Measurements from ENCODE around the gene MAD2L2.

DNA sequence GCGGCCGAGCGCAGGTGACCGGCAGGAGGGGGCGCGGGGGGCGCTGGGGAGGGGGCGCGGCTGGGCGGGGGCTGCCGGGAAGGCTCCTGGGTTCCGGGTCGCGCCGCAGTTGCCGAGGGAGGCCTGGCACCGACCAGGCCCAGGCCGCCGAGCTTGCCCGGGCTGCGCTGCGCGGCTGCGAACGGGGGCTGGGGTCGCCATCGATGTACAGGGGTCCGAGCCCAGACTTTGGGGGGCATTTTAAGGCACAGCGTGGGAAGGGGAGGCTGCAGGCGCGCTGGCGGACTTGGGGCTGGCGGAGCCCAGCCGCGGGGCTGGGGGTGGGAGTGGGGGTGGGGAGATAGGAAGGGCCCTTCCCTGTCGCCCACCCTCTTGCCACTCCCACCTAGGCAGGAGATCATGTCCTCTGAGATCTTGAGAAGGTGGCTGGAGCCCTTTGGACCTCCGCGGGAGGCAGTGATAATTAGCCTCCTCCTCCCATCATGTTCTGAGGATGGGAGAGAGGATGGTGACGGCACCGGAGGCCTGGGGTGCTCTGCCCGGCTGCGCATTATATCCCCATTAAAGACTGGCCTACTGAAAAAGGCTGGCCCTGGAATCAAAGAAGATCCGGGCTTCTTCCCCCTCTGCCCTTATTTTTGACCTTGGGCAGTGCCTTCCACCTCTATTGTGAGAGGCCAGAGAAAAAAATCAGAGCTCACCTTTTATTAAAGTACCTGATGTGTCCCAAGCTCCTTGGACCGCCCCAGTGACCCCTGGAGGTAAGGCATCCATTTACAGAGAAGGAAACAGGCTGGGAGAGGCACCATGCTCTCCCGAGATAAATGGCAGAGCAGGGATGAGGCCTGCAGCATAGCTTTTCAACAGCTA, 25.8 kb downstream of the MAD2L2 start:
- no peak for TF ChIP-seq CTCF (IDR thresholded peaks at IDR 0.05; ENCODE audit: low read depth, low read length, poor library complexity, severe bottlenecking)
- no peak for TF ChIP-seq EZH2phosphoT487 (IDR thresholded peaks at IDR 0.05; ENCODE audit: borderline replicate concordance, low read length)

All from DOHH2 (cell line).